ENCODE measurements around the gene FRMD7.

FRMD7 gene

GRCh38 chrX:132127743-132128142, at the start of gene FRMD7:
TSS of gene FRMD7 (minus strand) at chrX:132128020. CDS start at chrX:132127844, 176 bp downstream.
- Histone ChIP-seq H3K9ac (no peak within 1 kb of the TSS), H3K27me3 (ENCODE audit: insufficient read depth, low read depth) (no peaks in the 10 kb centered on the region), H3K36me3 (ENCODE audit: insufficient read depth) (no peaks in the 10 kb centered on the region), H3K4me1 (ENCODE audit: low read depth, poor library complexity, severe bottlenecking) (no peaks in the 10 kb centered on the region), H3K4me2 (no peak within 1 kb of the TSS), H3K27ac (no peak within 1 kb of the TSS), H4K20me1 (ENCODE audit: insufficient read depth) (no peaks in the 10 kb centered on the region), H3K79me2 (ENCODE audit: insufficient read depth, low read depth) (no peaks in the 10 kb centered on the region), H2AFZ (ENCODE audit: low read depth) (no peak within 1 kb of the TSS), H3K4me3 (IDR thresholded peaks at IDR 0.05; ENCODE audit: insufficient read depth, low read depth, low read length) (no peak within 1 kb of the TSS)
- no peak for TF ChIP-seq CTCF (conservative IDR thresholded peaks at IDR 0.05; ENCODE audit: low read depth, low read length)

- Histone ChIP-seq H3K27me3 (ENCODE audit: insufficient read depth, low read depth) (no peaks in the 10 kb centered on the region), H2AFZ (ENCODE audit: low read depth) (no peak overlapping the region), H4K20me1 (ENCODE audit: insufficient read depth) (no peaks in the 10 kb centered on the region), H3K4me3 (IDR thresholded peaks at IDR 0.05; ENCODE audit: insufficient read depth, low read depth, low read length) (no peak overlapping the region), H3K27ac (no peak overlapping the region), H3K9ac (no peak overlapping the region), H3K79me2 (ENCODE audit: insufficient read depth, low read depth) (no peaks in the 10 kb centered on the region), H3K4me1 (ENCODE audit: low read depth, poor library complexity, severe bottlenecking) (no peaks in the 10 kb centered on the region), H3K36me3 (ENCODE audit: insufficient read depth) (no peaks in the 10 kb centered on the region), H3K4me2 (no peak overlapping the region)
- no peak for TF ChIP-seq CTCF (conservative IDR thresholded peaks at IDR 0.05; ENCODE audit: low read depth, low read length)
Observed at GRCh38 chrX:132173647-132174046, 45.8 kb upstream of the FRMD7 start.

GRCh38 chrX:132171881-132172280, 44.1 kb upstream of the FRMD7 start:
- no peak for TF ChIP-seq CTCF (conservative IDR thresholded peaks at IDR 0.05; ENCODE audit: low read depth, low read length)
- Histone ChIP-seq H3K36me3 (ENCODE audit: insufficient read depth) (no peaks in the 10 kb centered on the region), H4K20me1 (ENCODE audit: insufficient read depth) (no peaks in the 10 kb centered on the region), H2AFZ (ENCODE audit: low read depth) (no peak overlapping the region), H3K4me3 (IDR thresholded peaks at IDR 0.05; ENCODE audit: insufficient read depth, low read depth, low read length) (no peak overlapping the region), H3K4me1 (ENCODE audit: low read depth, poor library complexity, severe bottlenecking) (no peaks in the 10 kb centered on the region), H3K79me2 (ENCODE audit: insufficient read depth, low read depth) (no peaks in the 10 kb centered on the region), H3K4me2 (no peak overlapping the region), H3K27ac (no peak overlapping the region), H3K9ac (no peak overlapping the region), H3K27me3 (ENCODE audit: insufficient read depth, low read depth) (no peaks in the 10 kb centered on the region)

- H3K9ac ChIP-seq: no peak overlapping the region
- no peaks in the 10 kb centered on the region for H3K36me3 ChIP-seq (ENCODE audit: insufficient read depth)
- H3K4me1 ChIP-seq (ENCODE audit: low read depth, poor library complexity, severe bottlenecking): no peaks in the 10 kb centered on the region
- no peak overlapping the region for H3K4me3 ChIP-seq (IDR thresholded peaks at IDR 0.05; ENCODE audit: insufficient read depth, low read depth, low read length)
- no peak overlapping the region for H3K4me2 ChIP-seq
- H2AFZ ChIP-seq (ENCODE audit: low read depth): no peak overlapping the region
- H3K27ac ChIP-seq: no peak overlapping the region
- no peaks in the 10 kb centered on the region for H4K20me1 ChIP-seq (ENCODE audit: insufficient read depth)
- no peaks in the 10 kb centered on the region for H3K27me3 ChIP-seq (ENCODE audit: insufficient read depth, low read depth)
- TF ChIP-seq CTCF (conservative IDR thresholded peaks at IDR 0.05; ENCODE audit: low read depth, low read length): no peak
- H3K79me2 ChIP-seq (ENCODE audit: insufficient read depth, low read depth): no peaks in the 10 kb centered on the region
Observed at GRCh38 chrX:132171478-132171877, 43.7 kb upstream of the FRMD7 start.

All from KMS-11 (cell line).